ENCODE data around the gene EPB42. TPM values are rescaled to one million over a fixed set of nuclear protein-coding genes. Genes with fewer than 3 reads are reported as not detected.

Gene EPB42
- polyA plus RNA-seq, 1 of the 3 experiments (the other 2 are of a cell fraction): not detected

DNA sequence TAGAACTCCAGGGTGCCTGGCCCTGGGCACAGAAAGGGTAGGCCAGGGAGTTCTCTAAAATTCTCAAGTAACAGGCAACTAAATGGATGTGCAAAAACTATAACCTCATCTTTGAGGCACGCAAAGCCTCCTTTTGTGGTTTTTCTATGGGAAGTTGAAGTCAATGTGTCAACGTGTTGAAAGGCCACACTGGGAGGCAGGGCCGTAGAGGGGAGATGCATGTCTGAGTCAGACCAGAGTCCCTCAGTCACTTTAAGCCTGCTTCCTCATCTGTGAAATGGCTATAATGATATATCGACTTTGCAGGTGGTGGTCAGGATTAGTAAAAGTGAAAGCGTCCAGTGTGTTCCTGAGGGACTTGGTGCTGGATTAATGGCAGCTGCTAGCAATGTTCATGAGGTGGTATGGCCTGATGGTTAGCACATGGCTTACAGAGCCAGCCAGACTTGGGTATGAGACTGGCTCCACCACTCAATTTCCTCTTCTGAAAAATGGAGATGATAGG is 28.9 kb upstream of the EPB42 start:
- TF ChIP-seq, protein P1, sequence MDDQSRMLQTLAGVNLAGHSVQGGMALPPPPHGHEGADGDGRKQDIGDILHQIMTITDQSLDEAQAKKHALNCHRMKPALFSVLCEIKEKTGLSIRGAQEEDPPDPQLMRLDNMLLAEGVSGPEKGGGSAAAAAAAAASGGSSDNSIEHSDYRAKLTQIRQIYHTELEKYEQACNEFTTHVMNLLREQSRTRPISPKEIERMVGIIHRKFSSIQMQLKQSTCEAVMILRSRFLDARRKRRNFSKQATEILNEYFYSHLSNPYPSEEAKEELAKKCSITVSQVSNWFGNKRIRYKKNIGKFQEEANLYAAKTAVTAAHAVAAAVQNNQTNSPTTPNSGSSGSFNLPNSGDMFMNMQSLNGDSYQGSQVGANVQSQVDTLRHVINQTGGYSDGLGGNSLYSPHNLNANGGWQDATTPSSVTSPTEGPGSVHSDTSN (IDR thresholded peaks at IDR 0.05): 0 out of 2 replicates have a peak, but pooled peaks have one; percentile 5
- no peak for TF ChIP-seq TCF12 (IDR thresholded peaks at IDR 0.05)
- TF ChIP-seq, protein P2, sequence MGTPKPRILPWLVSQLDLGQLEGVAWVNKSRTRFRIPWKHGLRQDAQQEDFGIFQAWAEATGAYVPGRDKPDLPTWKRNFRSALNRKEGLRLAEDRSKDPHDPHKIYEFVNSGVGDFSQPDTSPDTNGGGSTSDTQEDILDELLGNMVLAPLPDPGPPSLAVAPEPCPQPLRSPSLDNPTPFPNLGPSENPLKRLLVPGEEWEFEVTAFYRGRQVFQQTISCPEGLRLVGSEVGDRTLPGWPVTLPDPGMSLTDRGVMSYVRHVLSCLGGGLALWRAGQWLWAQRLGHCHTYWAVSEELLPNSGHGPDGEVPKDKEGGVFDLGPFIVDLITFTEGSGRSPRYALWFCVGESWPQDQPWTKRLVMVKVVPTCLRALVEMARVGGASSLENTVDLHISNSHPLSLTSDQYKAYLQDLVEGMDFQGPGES (IDR thresholded peaks at IDR 0.05; ENCODE audit: low read depth, low read length): no peak
- Histone ChIP-seq H3F3A (replicated peaks; ENCODE audit: insufficient read depth) (no peaks in the 10 kb centered on the region), H3K4me3 (ENCODE audit: low read depth in 2 of 2, low read length in 1 of 2) (no peak overlapping the region), H3K79me2 (ENCODE audit: insufficient read depth) (no peaks in the 10 kb centered on the region), H2AFZ (ENCODE audit: low read depth) (no peak overlapping the region), H3K27ac (ENCODE audit: low read depth in 2 of 2, low read length in 1 of 2) (no peak overlapping the region), H3K9me3 (no peaks in the 10 kb centered on the region), H4K20me1 (ENCODE audit: insufficient read depth) (no peaks in the 10 kb centered on the region), H3K9ac (no peak overlapping the region), H3K4me2 (no peak overlapping the region), H3K4me1 (ENCODE audit: control insufficient read depth in 1 of 2, insufficient read depth in 2 of 2, low read depth in 1 of 2, low read length in 1 of 2) (no peaks in the 10 kb centered on the region; a peak in 1 of 4 replicates), H3K36me3 (replicated peaks in 1 of 2; ENCODE audit: control insufficient read depth in 1 of 2, insufficient read depth in 2 of 2, low read length in 1 of 2) (no peaks in the 10 kb centered on the region), H3K9me2 (no peaks in the 10 kb centered on the region), H3K27me3 (ENCODE audit: insufficient read depth) (peaks cover 7% of the 10 kb centered on the region; the same call in 1 of the 2 replicates)
- CTCF ChIA-PET: interaction anchor here (0.6 to 1.7 kb wide), 3 partner anchors 24 to 792 kb away, joined by 3 to 7 read pairs (median 3); no protein-coding TSS in a partner anchor
- POLR2A ChIA-PET: no interaction called here
- 37% methylated on average over 5 of the region's 5 CpGs for WGBS (ENCODE audit: low lambda C conversion rate)
- no peak for DNase-seq

DNA sequence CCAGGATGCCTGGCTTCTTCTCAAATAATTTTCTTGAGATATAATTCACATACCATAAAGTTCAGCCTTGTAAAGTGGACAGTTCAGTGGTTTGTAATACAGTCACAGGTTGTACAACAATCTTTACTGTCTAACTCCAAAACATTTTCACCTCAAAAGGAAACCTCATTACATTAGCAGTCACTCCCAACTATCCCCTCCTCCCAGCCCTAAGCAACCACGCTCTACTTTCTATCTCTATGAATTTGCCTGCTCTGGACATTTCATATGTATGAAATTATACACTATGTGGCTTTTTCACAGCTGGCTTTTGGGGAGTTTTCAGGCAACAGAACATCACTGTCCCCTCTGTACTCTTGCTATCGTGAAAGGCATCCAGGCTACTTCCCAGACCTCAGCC is 28.4 kb upstream of the EPB42 start:
- Histone ChIP-seq H3K27me3 (ENCODE audit: insufficient read depth) (peaks cover 2% of the 10 kb centered on the region; the same call in 1 of the 2 replicates), H2AFZ (ENCODE audit: low read depth) (no peak overlapping the region), H3K4me2 (no peak overlapping the region), H3F3A (replicated peaks; ENCODE audit: insufficient read depth) (no peaks in the 10 kb centered on the region), H3K79me2 (ENCODE audit: insufficient read depth) (no peaks in the 10 kb centered on the region), H3K9me3 (no peaks in the 10 kb centered on the region), H3K27ac (ENCODE audit: low read depth in 2 of 2, low read length in 1 of 2) (no peak overlapping the region), H3K9ac (no peak overlapping the region), H3K4me1 (ENCODE audit: control insufficient read depth in 1 of 2, insufficient read depth in 2 of 2, low read depth in 1 of 2, low read length in 1 of 2) (no peaks in the 10 kb centered on the region; a peak in 1 of 4 replicates), H4K20me1 (ENCODE audit: insufficient read depth) (no peaks in the 10 kb centered on the region), H3K36me3 (replicated peaks in 1 of 2; ENCODE audit: control insufficient read depth in 1 of 2, insufficient read depth in 2 of 2, low read length in 1 of 2) (no peaks in the 10 kb centered on the region), H3K4me3 (ENCODE audit: low read depth in 2 of 2, low read length in 1 of 2) (no peak overlapping the region), H3K9me2 (no peaks in the 10 kb centered on the region)
- POLR2A ChIA-PET: no interaction called here
- WGBS (ENCODE audit: low lambda C conversion rate): 60% methylated on average over 2 of the region's 2 CpGs
- no peak for DNase-seq
- CTCF ChIA-PET: interaction anchor here (0.6 to 0.7 kb wide), 2 partner anchors 43 to 792 kb away, joined by 3 read pairs; no protein-coding TSS in a partner anchor
- no peak for TF ChIP-seq FOXJ3 (CRISPR knock-in tag; IDR thresholded peaks at IDR 0.05)
- TF ChIP-seq, protein P1 (IDR thresholded peaks at IDR 0.05): no peak
- TF ChIP-seq MXI1 (IDR thresholded peaks at IDR 0.05; ENCODE audit: low read depth, low read length): no peak
- no peak for TF ChIP-seq TAF1 (IDR thresholded peaks at IDR 0.05; ENCODE audit: borderline replicate concordance, low read depth, low read length)
- no peak for TF ChIP-seq TCF12 (IDR thresholded peaks at IDR 0.05)
- no peak for TF ChIP-seq EZH2phosphoT487 (IDR thresholded peaks at IDR 0.05; ENCODE audit: borderline replicate concordance, low read depth)
- no peak for TF ChIP-seq RAD21 (IDR thresholded peaks at IDR 0.05; ENCODE audit: low read length)
- no peak for TF ChIP-seq SMC3 (IDR thresholded peaks at IDR 0.05; ENCODE audit: low read depth, low read length)
- TF ChIP-seq NFIC (IDR thresholded peaks at IDR 0.05; ENCODE audit: borderline replicate concordance): no peak
- TF ChIP-seq, protein P3, sequence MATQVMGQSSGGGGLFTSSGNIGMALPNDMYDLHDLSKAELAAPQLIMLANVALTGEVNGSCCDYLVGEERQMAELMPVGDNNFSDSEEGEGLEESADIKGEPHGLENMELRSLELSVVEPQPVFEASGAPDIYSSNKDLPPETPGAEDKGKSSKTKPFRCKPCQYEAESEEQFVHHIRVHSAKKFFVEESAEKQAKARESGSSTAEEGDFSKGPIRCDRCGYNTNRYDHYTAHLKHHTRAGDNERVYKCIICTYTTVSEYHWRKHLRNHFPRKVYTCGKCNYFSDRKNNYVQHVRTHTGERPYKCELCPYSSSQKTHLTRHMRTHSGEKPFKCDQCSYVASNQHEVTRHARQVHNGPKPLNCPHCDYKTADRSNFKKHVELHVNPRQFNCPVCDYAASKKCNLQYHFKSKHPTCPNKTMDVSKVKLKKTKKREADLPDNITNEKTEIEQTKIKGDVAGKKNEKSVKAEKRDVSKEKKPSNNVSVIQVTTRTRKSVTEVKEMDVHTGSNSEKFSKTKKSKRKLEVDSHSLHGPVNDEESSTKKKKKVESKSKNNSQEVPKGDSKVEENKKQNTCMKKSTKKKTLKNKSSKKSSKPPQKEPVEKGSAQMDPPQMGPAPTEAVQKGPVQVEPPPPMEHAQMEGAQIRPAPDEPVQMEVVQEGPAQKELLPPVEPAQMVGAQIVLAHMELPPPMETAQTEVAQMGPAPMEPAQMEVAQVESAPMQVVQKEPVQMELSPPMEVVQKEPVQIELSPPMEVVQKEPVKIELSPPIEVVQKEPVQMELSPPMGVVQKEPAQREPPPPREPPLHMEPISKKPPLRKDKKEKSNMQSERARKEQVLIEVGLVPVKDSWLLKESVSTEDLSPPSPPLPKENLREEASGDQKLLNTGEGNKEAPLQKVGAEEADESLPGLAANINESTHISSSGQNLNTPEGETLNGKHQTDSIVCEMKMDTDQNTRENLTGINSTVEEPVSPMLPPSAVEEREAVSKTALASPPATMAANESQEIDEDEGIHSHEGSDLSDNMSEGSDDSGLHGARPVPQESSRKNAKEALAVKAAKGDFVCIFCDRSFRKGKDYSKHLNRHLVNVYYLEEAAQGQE (IDR thresholded peaks at IDR 0.05; ENCODE audit: low read depth, low read length): no peak
- no peak for TF ChIP-seq GATA2 (CRISPR knock-in tag; IDR thresholded peaks at IDR 0.05)
- TF ChIP-seq MEF2A (IDR thresholded peaks at IDR 0.05; ENCODE audit: borderline replicate concordance, low read depth): no peak
- TF ChIP-seq, protein P4, sequence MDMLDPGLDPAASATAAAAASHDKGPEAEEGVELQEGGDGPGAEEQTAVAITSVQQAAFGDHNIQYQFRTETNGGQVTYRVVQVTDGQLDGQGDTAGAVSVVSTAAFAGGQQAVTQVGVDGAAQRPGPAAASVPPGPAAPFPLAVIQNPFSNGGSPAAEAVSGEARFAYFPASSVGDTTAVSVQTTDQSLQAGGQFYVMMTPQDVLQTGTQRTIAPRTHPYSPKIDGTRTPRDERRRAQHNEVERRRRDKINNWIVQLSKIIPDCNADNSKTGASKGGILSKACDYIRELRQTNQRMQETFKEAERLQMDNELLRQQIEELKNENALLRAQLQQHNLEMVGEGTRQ (IDR thresholded peaks at IDR 0.05; ENCODE audit: borderline replicate concordance, low read depth, low read length): no peak
- no peak for TF ChIP-seq RFX5 (IDR thresholded peaks at IDR 0.05; ENCODE audit: low read length)
- TF ChIP-seq GABPA (IDR thresholded peaks at IDR 0.05; ENCODE audit: low read depth): no peak
